SK-N-SH (cell line): ENCODE results near the gene KLK14. TPM values are rescaled to one million over a fixed set of nuclear protein-coding genes. Genes with fewer than 3 reads are reported as not detected.

Source experiments
- CTCF ChIA-PET: fragments of 300-600, 350-600 bp; formaldehyde crosslinking; extraction: SDS; loops from one replicate; lab custom pipeline; 2021; lab: Yijun Ruan, JAX
- POLR2A ChIA-PET: fragments of 350-600 bp; sonication (Branson Sonifier 250); formaldehyde crosslinking; extraction: SDS; loops from one replicate; lab custom pipeline; 2020; ENCODE audit warnings: antibody characterized with exemption, inconsistent platforms; lab: Yijun Ruan, JAX
- DNase-seq: peaks from one replicate; pipeline ENCODE4 v3.0.0; 2012
- H2AFZ ChIP-seq: fragments of 200-600 bp; sonication (generic); 2 replicates; pipeline ENCODE4 v1.8.1; 2016; ENCODE audit warnings: antibody characterized with exemption, mild to moderate bottlenecking, low read depth
- H3F3A ChIP-seq: fragments of 200-600 bp; sonication (generic); replicated peaks from 2 replicates; pipeline ENCODE3; 2016; ENCODE audit warnings: antibody characterized with exemption, mild to moderate bottlenecking; ENCODE audit not compliant: insufficient read depth
- H3K27ac ChIP-seq, 2 experiments: fragments of 200-500 bp in 1 of 2; fragments of 200-600 bp in 1 of 2; sonication (Bioruptor generic) in 1 of 2; sonication (generic), shearing (Covaris generic) in 1 of 2; 2 replicates each; pipeline versions ENCODE4 v1.5.1 to v1.6.1; 2014 to 2016; ENCODE audit warnings: low read depth in 2 of 2, inconsistent platforms in 1 of 2, low read length in 1 of 2, mild to moderate bottlenecking in 1 of 2, mixed read lengths in 1 of 2
- H3K27me3 ChIP-seq: fragments of 200-600 bp; sonication (generic), shearing (Covaris generic); 2 replicates; pipeline ENCODE4 v1.6.1; 2016; ENCODE audit warnings: mixed run types; ENCODE audit not compliant: insufficient read depth
- H3K36me3 ChIP-seq, 2 experiments: fragments of 200-500 bp in 1 of 2; fragments of 200-600 bp in 1 of 2; sonication (Bioruptor generic) in 1 of 2; sonication (generic) in 1 of 2; replicated peaks in 1 of 2; 2 replicates each; pipeline versions ENCODE3 to v1.5.1; 2014 to 2016; ENCODE audit warnings: low read length in 1 of 2, mild to moderate bottlenecking in 1 of 2; ENCODE audit not compliant: insufficient read depth in 2 of 2, control insufficient read depth in 1 of 2
- H3K4me1 ChIP-seq, 2 experiments: fragments of 200-500 bp in 1 of 2; fragments of 200-600 bp in 1 of 2; sonication (Bioruptor generic) in 1 of 2; sonication (generic), shearing (Covaris generic) in 1 of 2; 2 replicates each; pipeline versions ENCODE4 v1.5.1 to v1.6.1; 2014 to 2016; ENCODE audit warnings: low read depth in 1 of 2, low read length in 1 of 2, mixed run types in 1 of 2; ENCODE audit not compliant: insufficient read depth in 2 of 2, control insufficient read depth in 1 of 2
- H3K4me2 ChIP-seq: fragments of 200-600 bp; sonication (generic), shearing (Covaris generic); 2 replicates; pipeline ENCODE4 v1.6.1; 2017; ENCODE audit warnings: mixed run types
- H3K4me3 ChIP-seq, 2 experiments: fragments of 200-500 bp in 1 of 2; fragments of 200-600 bp in 1 of 2; sonication (Bioruptor generic) in 1 of 2; sonication (generic), shearing (Covaris generic) in 1 of 2; 2 replicates each; pipeline versions ENCODE4 v1.5.1 to v1.8.1; 2014 to 2016; ENCODE audit warnings: low read depth in 2 of 2, inconsistent platforms in 1 of 2, low read length in 1 of 2, mild to moderate bottlenecking in 1 of 2, mixed read lengths in 1 of 2, moderate library complexity in 1 of 2
- H3K79me2 ChIP-seq: fragments of 200-600 bp; sonication (generic); 2 replicates; pipeline ENCODE4 v1.8.1; 2017; ENCODE audit warnings: mild to moderate bottlenecking; ENCODE audit not compliant: insufficient read depth
- H3K9ac ChIP-seq: fragments of 200-600 bp; sonication (generic); 2 replicates; pipeline ENCODE4 v1.6.1; 2017; ENCODE audit warnings: mixed run types
- H3K9me2 ChIP-seq: fragments of 200-600 bp; sonication (generic); 2 replicates; pipeline ENCODE4 v1.6.1; 2017; ENCODE audit warnings: mixed run types
- H3K9me3 ChIP-seq: fragments of 200-600 bp; sonication (generic); 2 replicates; pipeline ENCODE4 v1.6.1; 2017; ENCODE audit warnings: mixed run types, mild to moderate bottlenecking, moderate library complexity
- H4K20me1 ChIP-seq: fragments of 200-600 bp; sonication (generic); 2 replicates; pipeline ENCODE4 v1.6.1; 2017; ENCODE audit warnings: mild to moderate bottlenecking, mixed run types; ENCODE audit not compliant: insufficient read depth
- FOXM1 ChIP-seq: IDR thresholded peaks from 2 replicates; pipeline ENCODE4 v1.4.0; 2012; ENCODE audit warnings: low read depth, mild to moderate bottlenecking
- REST ChIP-seq: IDR thresholded peaks from 2 replicates; pipeline ENCODE4 v1.6.1; 2012; ENCODE audit warnings: mild to moderate bottlenecking, low read depth, low read length, moderate library complexity
- SIN3A ChIP-seq: IDR thresholded peaks from 2 replicates; pipeline ENCODE4 v1.6.1; 2012; ENCODE audit warnings: low read depth, mild to moderate bottlenecking, low read length, moderate library complexity, borderline replicate concordance
- TAF1 ChIP-seq: IDR thresholded peaks from 2 replicates; pipeline ENCODE4 v1.6.1; 2012; ENCODE audit warnings: low read depth, mild to moderate bottlenecking, low read length, moderate library complexity, borderline replicate concordance
- WGBS: methylation state at CpG from one replicate; pipeline ENCODE4 v1.1.6; 2017; ENCODE audit warnings: low lambda C conversion rate; 5-methylcytosine and 5-hydroxymethylcytosine counted together
- polyA plus RNA-seq, 3 experiments: library from polyadenylated mRNA; depleted of rRNA; stranded (reverse); fragments of >200 nt; gene quantifications; 2 replicates each; pipeline ENCODE4 v1.2.3, GENCODE V29; 2012

KLK14 gene
- polyA plus RNA-seq, 1 of the 3 experiments (the other 2 are of a cell fraction), result 0.26 TPM

- CTCF ChIA-PET, result interaction anchor here (1.4 kb wide), 1 partner anchor 12 kb away, joined by 3 read pairs; no protein-coding TSS in a partner anchor
Observed at GRCh38 chr19:51029718-51030117, 53.0 kb downstream of the KLK14 start.

More at GRCh38 chr19:51029718-51030117, 53.0 kb downstream of the KLK14 start:
- Histone ChIP-seq H2AFZ (no peak overlapping the region), H3F3A (no peaks in the 10 kb centered on the region), H3K9me2 (no peaks in the 10 kb centered on the region), H3K4me3 (no peak overlapping the region), H3K9ac (no peak overlapping the region), H3K4me2 (no peak overlapping the region)
- TF ChIP-seq SIN3A, result no peak
- TF ChIP-seq FOXM1, result no peak
- no peak for TF ChIP-seq REST
- TF ChIP-seq TAF1, result no peak
- TF ChIP-seq, all 33 proteins: peak for 0
- POLR2A ChIA-PET, result no interaction called here
- 10% methylated on average over 2 of the region's 2 CpGs for WGBS
- peak; percentile 39 for DNase-seq
- Histone ChIP-seq H3K79me2 (no peaks in the 10 kb centered on the region), H3K9me3 (no peaks in the 10 kb centered on the region), H3K27me3 (peaks cover 56% of the 10 kb centered on the region), H3K4me1 (no peaks in the 10 kb centered on the region), H4K20me1 (no peaks in the 10 kb centered on the region), H3K27ac (no peak overlapping the region), H3K36me3 (no peaks in the 10 kb centered on the region)

Other genes with a start within 250 kb of the KLK14 start
- not detected in 2 replicates for gene KLK15, start 249.3 kb downstream of the KLK14 start, polyA plus RNA-seq (2012; rRNA removed)
- not detected in 2 replicates for gene KLK3, start 228.0 kb downstream of the KLK14 start, polyA plus RNA-seq (2012; rRNA removed)
- gene KLK2, start 209.4 kb downstream of the KLK14 start, polyA plus RNA-seq (2012; rRNA removed), result 0.15 and 0.44 TPM in 2 replicates
- gene KLK4, start 171.5 kb downstream of the KLK14 start, polyA plus RNA-seq (2012; rRNA removed), result not detected in 2 replicates
- gene KLK5, start 129.8 kb downstream of the KLK14 start, polyA plus RNA-seq (2012; rRNA removed), result not detected in 2 replicates
- gene KLK6, start 113.3 kb downstream of the KLK14 start, polyA plus RNA-seq (2012; rRNA removed), result not detected in 2 replicates
- gene KLK7, start 99.0 kb downstream of the KLK14 start, polyA plus RNA-seq (2012; rRNA removed), result not detected in 2 replicates
- not detected in 2 replicates for gene KLK8, start 81.3 kb downstream of the KLK14 start, polyA plus RNA-seq (2012; rRNA removed)
- not detected in 2 replicates for gene KLK10, start 63.2 kb downstream of the KLK14 start, polyA plus RNA-seq (2012; rRNA removed)
- not detected in 2 replicates for gene KLK11, start 56.3 kb downstream of the KLK14 start, polyA plus RNA-seq (2012; rRNA removed)
- gene KLK12, start 47.9 kb downstream of the KLK14 start, polyA plus RNA-seq (2012; rRNA removed), result not detected in 2 replicates
- gene KLK13, start 17.8 kb downstream of the KLK14 start, polyA plus RNA-seq (2012; rRNA removed), result not detected in 2 replicates
- gene CTU1, start 25.5 kb upstream of the KLK14 start, polyA plus RNA-seq (2012; rRNA removed), result 7.2 and 8.8 TPM in 2 replicates
- gene SIGLEC9, start 42.0 kb upstream of the KLK14 start, polyA plus RNA-seq (2012; rRNA removed), result not detected in 2 replicates
- gene SIGLEC7, start 59.4 kb upstream of the KLK14 start, polyA plus RNA-seq (2012; rRNA removed), result not detected in 2 replicates
- 0.36 and 0.67 TPM in 2 replicates for gene CD33, start 142.2 kb upstream of the KLK14 start, polyA plus RNA-seq (2012; rRNA removed)
- gene SIGLECL1, start 168.2 kb upstream of the KLK14 start, polyA plus RNA-seq (2012; rRNA removed), result not detected in 2 replicates
- 0.36 and 0.60 TPM in 2 replicates for gene IGLON5, start 228.8 kb upstream of the KLK14 start, polyA plus RNA-seq (2012; rRNA removed)